Right lobe of liver (tissue), 4 donors: ENCODE results near the gene IQCB1.

ENCODE experiments used
- POLR2A ChIP-seq: fragments of 450-650 bp; IDR thresholded peaks from one replicate; pipeline ENCODE4 v1.6.1; 2017; ENCODE audit warnings: antibody characterized with exemption, mild to moderate bottlenecking
- TF ChIP-seq, protein P1 (sequence below), 4 donors: fragments of 200-600 bp in 3 of 4; fragments of 450-650 bp in 1 of 4; IDR thresholded peaks; one replicate each; pipeline versions ENCODE4 v1.5.1 to v1.8.0; 2016 to 2022; ENCODE audit warnings: antibody characterized with exemption in 4 of 4, mild to moderate bottlenecking in 2 of 4
- donor health status: DM: no; HTN: no; CAD: no.
- donor health status: DM: no; HTN: no; CAD: no.
- donor health status: DM: no; HTN: yes; CAD: no.

DNA sequence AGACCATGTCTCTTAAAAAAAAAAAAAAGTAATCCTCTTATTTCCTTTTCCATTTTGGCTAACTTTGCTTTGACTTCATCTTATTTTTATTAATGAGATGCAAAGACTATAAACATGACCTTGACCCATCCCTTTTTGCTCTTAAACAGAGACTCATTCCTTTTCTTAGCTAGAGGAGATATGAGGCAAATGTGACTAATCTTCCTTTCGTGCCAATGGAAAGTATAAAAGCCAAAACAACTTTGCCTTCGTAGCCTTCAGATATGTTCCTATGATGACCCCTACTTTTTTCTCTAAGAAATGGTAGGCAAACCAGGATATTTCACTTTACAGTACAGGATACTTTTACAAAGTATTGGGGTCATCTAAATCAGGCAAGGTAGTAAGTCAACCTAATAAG is 48.4 kb downstream of the IQCB1 start:
- TF ChIP-seq, protein P1, sequence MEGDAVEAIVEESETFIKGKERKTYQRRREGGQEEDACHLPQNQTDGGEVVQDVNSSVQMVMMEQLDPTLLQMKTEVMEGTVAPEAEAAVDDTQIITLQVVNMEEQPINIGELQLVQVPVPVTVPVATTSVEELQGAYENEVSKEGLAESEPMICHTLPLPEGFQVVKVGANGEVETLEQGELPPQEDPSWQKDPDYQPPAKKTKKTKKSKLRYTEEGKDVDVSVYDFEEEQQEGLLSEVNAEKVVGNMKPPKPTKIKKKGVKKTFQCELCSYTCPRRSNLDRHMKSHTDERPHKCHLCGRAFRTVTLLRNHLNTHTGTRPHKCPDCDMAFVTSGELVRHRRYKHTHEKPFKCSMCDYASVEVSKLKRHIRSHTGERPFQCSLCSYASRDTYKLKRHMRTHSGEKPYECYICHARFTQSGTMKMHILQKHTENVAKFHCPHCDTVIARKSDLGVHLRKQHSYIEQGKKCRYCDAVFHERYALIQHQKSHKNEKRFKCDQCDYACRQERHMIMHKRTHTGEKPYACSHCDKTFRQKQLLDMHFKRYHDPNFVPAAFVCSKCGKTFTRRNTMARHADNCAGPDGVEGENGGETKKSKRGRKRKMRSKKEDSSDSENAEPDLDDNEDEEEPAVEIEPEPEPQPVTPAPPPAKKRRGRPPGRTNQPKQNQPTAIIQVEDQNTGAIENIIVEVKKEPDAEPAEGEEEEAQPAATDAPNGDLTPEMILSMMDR (IDR thresholded peaks at IDR 0.05), result no peak
- TF ChIP-seq POLR2A, result no peak
